Neural cell (in vitro differentiated cells): ENCODE data around the gene BET1L. TPM values are rescaled to one million over a fixed set of nuclear protein-coding genes. Genes with fewer than 3 reads are reported as not detected.

Experiments used
- H2AFZ ChIP-seq: fragments of 200-600, 300-800 bp; sonication (generic), shearing (Covaris generic); 2 replicates; pipeline ENCODE4 v1.6.0; 2014; ENCODE audit warnings: low read depth, mild to moderate bottlenecking, antibody characterized with exemption, low read length, moderate library complexity
- H3F3A ChIP-seq: fragments of 200-600 bp; shearing (Covaris generic); 2 replicates; pipeline ENCODE4 v1.6.1; 2016; ENCODE audit warnings: mild to moderate bottlenecking, moderate library complexity, mixed read lengths, antibody characterized with exemption, low read length; ENCODE audit not compliant: insufficient read depth, poor library complexity, severe bottlenecking
- H3K27ac ChIP-seq: fragments of 200-600, 300-800 bp; sonication (generic), shearing (Covaris generic); 2 replicates; pipeline ENCODE4 v1.5.1; 2014; ENCODE audit warnings: mild to moderate bottlenecking, low read length, moderate library complexity
- H3K27me3 ChIP-seq: fragments of 300-800, 200-600 bp; sonication (generic), shearing (Covaris generic); 2 replicates; pipeline ENCODE4 v1.6.0; 2014; ENCODE audit warnings: mild to moderate bottlenecking, low read depth, low read length, moderate library complexity; ENCODE audit not compliant: insufficient read depth
- H3K36me3 ChIP-seq: fragments of 300-800, 200-600 bp; sonication (generic), shearing (Covaris generic); 2 replicates; pipeline ENCODE4 v1.5.1; 2014; ENCODE audit warnings: mild to moderate bottlenecking, antibody characterized with exemption, low read length, moderate library complexity; ENCODE audit not compliant: insufficient read depth
- H3K4me2 ChIP-seq: fragments of 300-800, 200-600 bp; sonication (generic), shearing (Covaris generic); 2 replicates; pipeline ENCODE4 v1.6.0; 2014; ENCODE audit warnings: mild to moderate bottlenecking, low read length
- H3K4me3 ChIP-seq: fragments of 300-800, 200-600 bp; sonication (generic), shearing (Covaris generic); 2 replicates; pipeline ENCODE4 v1.5.1; 2014; ENCODE audit warnings: mild to moderate bottlenecking, low read length, moderate library complexity
- H3K79me2 ChIP-seq: fragments of 200-600 bp; shearing (Covaris generic); replicated peaks from 2 replicates; pipeline ENCODE4 v1.6.0; 2014; ENCODE audit warnings: mild to moderate bottlenecking, low read length, moderate library complexity; ENCODE audit not compliant: insufficient read depth
- H3K9ac ChIP-seq: fragments of 300-800, 200-600 bp; sonication (generic), shearing (Covaris generic); 2 replicates; pipeline ENCODE4 v1.6.1; 2016; ENCODE audit warnings: mild to moderate bottlenecking, low read length, mixed read lengths
- H3K9me2 ChIP-seq: fragments of 200-600 bp; shearing (Covaris generic); 2 replicates; pipeline ENCODE4 v1.6.1; 2016; ENCODE audit warnings: mild to moderate bottlenecking, low read length, mixed read lengths; ENCODE audit not compliant: insufficient read depth
- H3K9me3 ChIP-seq: fragments of 200-600, 300-800 bp; sonication (generic), shearing (Covaris generic); 2 replicates; pipeline ENCODE4 v1.6.1; 2016; ENCODE audit warnings: mild to moderate bottlenecking, mixed run types, low read length, moderate library complexity, mixed read lengths
- H4K20me1 ChIP-seq: fragments of 200-600 bp; shearing (Covaris generic); 2 replicates; pipeline ENCODE4 v1.6.1; 2016; ENCODE audit warnings: mild to moderate bottlenecking, mixed run types; ENCODE audit not compliant: insufficient read depth
- EP300 ChIP-seq: fragments of 450-650 bp; conservative IDR thresholded peaks from 2 replicates; pipeline ENCODE4 v1.6.1; 2014; ENCODE audit warnings: antibody characterized with exemption, mild to moderate bottlenecking, moderate library complexity; ENCODE audit not compliant: poor library complexity, severe bottlenecking
- EZH2 ChIP-seq: fragments of 200-600, 300-800 bp; shearing (Covaris generic), sonication (generic); IDR thresholded peaks from 2 replicates; pipeline ENCODE4 v1.6.1; 2014; ENCODE audit warnings: antibody characterized with exemption, low read length, borderline replicate concordance, mild to moderate bottlenecking; ENCODE audit not compliant: insufficient read depth, poor library complexity, severe bottlenecking
- MXI1 ChIP-seq: fragments of 450-650 bp; conservative IDR thresholded peaks from 2 replicates; pipeline ENCODE4 v1.6.1; 2014; ENCODE audit warnings: antibody characterized with exemption, mild to moderate bottlenecking; ENCODE audit not compliant: poor library complexity, severe bottlenecking
- POLR2AphosphoS5 ChIP-seq: IDR thresholded peaks from 2 replicates; pipeline ENCODE4 v1.6.1; 2012
- RAD21 ChIP-seq: fragments of 450-650 bp; conservative IDR thresholded peaks from 2 replicates; pipeline ENCODE4 v1.6.1; 2014; ENCODE audit warnings: antibody characterized with exemption, mild to moderate bottlenecking, moderate library complexity
- REST ChIP-seq: IDR thresholded peaks from 2 replicates; pipeline ENCODE4 v1.6.1; 2012; ENCODE audit warnings: borderline replicate concordance
- SMC3 ChIP-seq: fragments of 450-650 bp; conservative IDR thresholded peaks from 2 replicates; pipeline ENCODE4 v1.6.1; 2014; ENCODE audit warnings: antibody characterized with exemption, mild to moderate bottlenecking, moderate library complexity; ENCODE audit not compliant: poor library complexity
- TAF1 ChIP-seq: IDR thresholded peaks from 2 replicates; pipeline ENCODE4 v1.6.1; 2012; ENCODE audit warnings: low read depth
- polyA plus RNA-seq: library from polyadenylated mRNA; depleted of rRNA; stranded (reverse); fragments of >200 nt; gene quantifications from 2 replicates; pipeline ENCODE4 v1.2.3, GENCODE V29; 2014
- TF ChIP-seq, protein P1 (sequence below): fragments of 450-650 bp; IDR thresholded peaks from 2 replicates; pipeline ENCODE4 v1.5.1; 2014; ENCODE audit warnings: antibody characterized with exemption, mild to moderate bottlenecking, moderate library complexity; ENCODE audit not compliant: poor library complexity, severe bottlenecking

BET1L gene
- polyA plus RNA-seq, 1 donor from 2014 or later = 7.6 TPM

- no peak overlapping the region for H3K9ac ChIP-seq
- H2AFZ ChIP-seq = no peak overlapping the region
- no peaks in the 10 kb centered on the region for H3K9me3 ChIP-seq
- no peaks in the 10 kb centered on the region for H3F3A ChIP-seq
- no peak overlapping the region for H3K4me2 ChIP-seq
- H3K79me2 ChIP-seq = peaks cover 20% of the 10 kb centered on the region
- H3K36me3 ChIP-seq = no peaks in the 10 kb centered on the region
- TF ChIP-seq SMC3 = no peak
- TF ChIP-seq EP300 = no peak
- TF ChIP-seq MXI1 = no peak
- no peak for TF ChIP-seq POLR2AphosphoS5
- no peak for TF ChIP-seq REST
- TF ChIP-seq, protein P1, sequence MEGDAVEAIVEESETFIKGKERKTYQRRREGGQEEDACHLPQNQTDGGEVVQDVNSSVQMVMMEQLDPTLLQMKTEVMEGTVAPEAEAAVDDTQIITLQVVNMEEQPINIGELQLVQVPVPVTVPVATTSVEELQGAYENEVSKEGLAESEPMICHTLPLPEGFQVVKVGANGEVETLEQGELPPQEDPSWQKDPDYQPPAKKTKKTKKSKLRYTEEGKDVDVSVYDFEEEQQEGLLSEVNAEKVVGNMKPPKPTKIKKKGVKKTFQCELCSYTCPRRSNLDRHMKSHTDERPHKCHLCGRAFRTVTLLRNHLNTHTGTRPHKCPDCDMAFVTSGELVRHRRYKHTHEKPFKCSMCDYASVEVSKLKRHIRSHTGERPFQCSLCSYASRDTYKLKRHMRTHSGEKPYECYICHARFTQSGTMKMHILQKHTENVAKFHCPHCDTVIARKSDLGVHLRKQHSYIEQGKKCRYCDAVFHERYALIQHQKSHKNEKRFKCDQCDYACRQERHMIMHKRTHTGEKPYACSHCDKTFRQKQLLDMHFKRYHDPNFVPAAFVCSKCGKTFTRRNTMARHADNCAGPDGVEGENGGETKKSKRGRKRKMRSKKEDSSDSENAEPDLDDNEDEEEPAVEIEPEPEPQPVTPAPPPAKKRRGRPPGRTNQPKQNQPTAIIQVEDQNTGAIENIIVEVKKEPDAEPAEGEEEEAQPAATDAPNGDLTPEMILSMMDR = no peak
- TF ChIP-seq TAF1 = no peak
- TF ChIP-seq RAD21 = no peak
- no peak for TF ChIP-seq EZH2
- H4K20me1 ChIP-seq = peaks cover 3% of the 10 kb centered on the region
- no peaks in the 10 kb centered on the region for H3K27me3 ChIP-seq
- no peak overlapping the region for H3K4me3 ChIP-seq
- no peaks in the 10 kb centered on the region for H3K9me2 ChIP-seq
- H3K27ac ChIP-seq = no peak overlapping the region
These were observed 2.6 kb downstream of the BET1L start for GRCh38 chr11:204587-205109.

- Histone ChIP-seq H2AFZ (no peak overlapping the region), H3K4me3 (no peak overlapping the region), H3F3A (no peaks in the 10 kb centered on the region), H3K9ac (no peak overlapping the region), H3K27me3 (no peaks in the 10 kb centered on the region), H3K79me2 (peaks cover 15% of the 10 kb centered on the region), H3K4me2 (no peak overlapping the region), H3K36me3 (no peaks in the 10 kb centered on the region), H3K9me3 (no peaks in the 10 kb centered on the region), H3K27ac (no peak overlapping the region), H3K9me2 (no peaks in the 10 kb centered on the region), H4K20me1 (no peaks in the 10 kb centered on the region)
- TF ChIP-seq TAF1 (no peak), POLR2AphosphoS5 (no peak), MXI1 (no peak), REST (no peak), RAD21 (no peak), EZH2 (no peak)
These were observed 3.1 kb downstream of the BET1L start for GRCh38 chr11:203945-204586.
